ENCODE data around the gene DSCAM. TPM values are rescaled to one million over a fixed set of nuclear protein-coding genes. Genes with fewer than 3 reads are reported as not detected.

Gene DSCAM
- total and polyA plus RNA-seq, 2 donors (not counting 3 experiments of a cell fraction or from before 2014, with no cell fraction given), result not detected

DNA sequence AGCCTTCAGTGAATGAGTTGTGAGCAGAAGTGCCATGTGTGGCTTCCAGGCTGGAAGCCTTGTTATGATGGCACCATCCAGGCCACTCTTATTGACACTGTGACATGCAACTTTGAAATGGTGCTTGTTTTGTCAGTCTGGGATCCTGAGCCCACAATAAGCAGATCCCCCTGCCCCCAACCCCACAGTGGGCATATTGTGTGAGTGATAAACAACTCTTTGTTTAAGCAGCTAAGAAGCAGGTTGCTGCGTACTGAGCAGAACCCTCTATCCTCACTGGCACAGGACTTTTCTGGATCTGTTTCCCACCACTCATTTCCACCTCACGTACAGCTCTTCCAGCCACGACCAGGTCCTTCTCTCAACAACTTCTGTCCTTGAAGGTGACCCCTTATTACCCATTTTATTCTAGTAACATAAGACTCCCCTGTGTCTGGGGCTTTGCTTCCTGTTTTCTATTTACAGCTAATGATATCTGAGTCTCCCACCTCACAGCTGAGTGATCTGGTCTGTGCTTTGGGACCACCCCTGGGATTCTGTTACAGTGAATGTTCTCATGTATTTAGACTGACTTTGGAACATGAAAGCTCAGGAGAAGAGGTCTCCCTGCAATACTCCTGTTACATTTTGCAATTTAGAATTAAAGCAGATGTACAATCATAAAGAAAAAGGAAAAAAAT, 604.2 kb downstream of the DSCAM start:
- Histone ChIP-seq H3K27ac (ENCODE audit: insufficient read depth, low read depth, low read length) (no peak overlapping the region), H3K4me1 (ENCODE audit: control insufficient read depth, extremely low read depth, insufficient read depth, low read length) (no peaks in the 10 kb centered on the region), H3K9me3 (replicated peaks; ENCODE audit: control insufficient read depth, insufficient read depth, low read length) (peaks cover 2% of the 10 kb centered on the region), H2AFZ (ENCODE audit: low read depth, low read length) (no peak overlapping the region), H3K9ac (replicated peaks; ENCODE audit: extremely low read depth, insufficient read depth, low read length) (no peak overlapping the region), H3K4me2 (ENCODE audit: insufficient read depth, low read length) (no peak overlapping the region), H4K20me1 (replicated peaks; ENCODE audit: control insufficient read depth, extremely low read depth, insufficient read depth, low read length) (no peaks in the 10 kb centered on the region), H3K36me3 (ENCODE audit: control insufficient read depth in 2 of 2, extremely low read depth in 1 of 2, insufficient read depth in 2 of 2, low read length in 2 of 2) (no peaks in the 10 kb centered on the region), H3K79me2 (ENCODE audit: control insufficient read depth, insufficient read depth, low read length) (no peaks in the 10 kb centered on the region), H3K27me3 (ENCODE audit: control insufficient read depth in 2 of 2, insufficient read depth in 2 of 2, low read length in 2 of 2) (no peaks in the 10 kb centered on the region), H3K4me3 (replicated peaks in 1 of 3; ENCODE audit: insufficient read depth in 1 of 3, low read depth in 1 of 3, low read length in 3 of 3) (no peak overlapping the region), H3K9me1 (replicated peaks; ENCODE audit: control insufficient read depth, extremely low read depth, insufficient read depth, low read length) (no peaks in the 10 kb centered on the region)
- dilution Hi-C loops (cut with MboI; ENCODE audit: extremely low pct_ligation_motif_present, low sequenced_read_pairs) (no loop called here), intact Hi-C loops (cut with micrococcal nuclease) (no loop called here)
- FAIRE-seq, result no peak
- DNase-seq (ENCODE audit: low read depth, low spot score), result no peak
- BruUV-seq (replicated peaks), result no TSS peak
- CTCF ChIA-PET, result no interaction called here
- POLR2A ChIA-PET, result no interaction called here
- TF ChIP-seq MYC (IDR thresholded peaks at IDR 0.05; ENCODE audit: low read depth, low read length), result no peak
- TF ChIP-seq, protein P1, sequence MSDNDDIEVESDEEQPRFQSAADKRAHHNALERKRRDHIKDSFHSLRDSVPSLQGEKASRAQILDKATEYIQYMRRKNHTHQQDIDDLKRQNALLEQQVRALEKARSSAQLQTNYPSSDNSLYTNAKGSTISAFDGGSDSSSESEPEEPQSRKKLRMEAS (IDR thresholded peaks at IDR 0.05; ENCODE audit: insufficient read depth, insufficient read length), result no peak
- TF ChIP-seq POLR2A (IDR thresholded peaks at IDR 0.05; ENCODE audit: low read depth, low read length), result no peak
- no peak for TF ChIP-seq FOS (IDR thresholded peaks at IDR 0.05; ENCODE audit: borderline replicate concordance, insufficient read depth, low read length)
- no peak for TF ChIP-seq POLR2AphosphoS5 (IDR thresholded peaks at IDR 0.05; ENCODE audit: insufficient read depth, low read depth, low read length)
- no peak for TF ChIP-seq GATA2 (IDR thresholded peaks at IDR 0.05; ENCODE audit: insufficient read depth, insufficient read length, low read depth, low read length)
- no peak for TF ChIP-seq JUN (IDR thresholded peaks at IDR 0.05; ENCODE audit: borderline replicate concordance, insufficient read depth, insufficient read length, low read depth)
- TF ChIP-seq EZH2 (IDR thresholded peaks at IDR 0.05; ENCODE audit: borderline replicate concordance, low read depth, low read length, severe bottlenecking), result no peak

DNA sequence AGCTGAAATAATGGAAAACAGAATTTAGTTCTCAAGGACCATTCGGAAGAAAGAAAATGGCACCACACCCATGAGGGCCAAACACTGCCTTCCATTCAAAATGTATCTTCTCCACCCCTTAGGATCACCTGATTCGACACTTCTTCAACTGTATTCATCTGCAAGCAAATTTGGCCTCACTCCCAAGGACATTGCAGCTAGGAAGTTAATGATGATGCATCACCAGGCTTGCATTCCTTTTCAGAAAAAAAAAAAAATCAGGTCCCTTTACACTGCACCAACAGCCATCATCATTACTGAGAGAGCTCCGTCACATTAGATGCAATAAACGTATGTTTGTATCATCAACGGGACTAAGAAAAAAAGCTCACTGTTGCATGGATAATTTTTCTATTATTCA, 611.4 kb downstream of the DSCAM start:
- Histone ChIP-seq H3K36me3 (ENCODE audit: control insufficient read depth in 2 of 2, extremely low read depth in 1 of 2, insufficient read depth in 2 of 2, low read length in 2 of 2) (no peaks in the 10 kb centered on the region), H3K4me2 (ENCODE audit: insufficient read depth, low read length) (no peak overlapping the region), H3K9ac (replicated peaks; ENCODE audit: extremely low read depth, insufficient read depth, low read length) (no peak overlapping the region), H3K4me3 (replicated peaks in 1 of 3; ENCODE audit: insufficient read depth in 1 of 3, low read depth in 1 of 3, low read length in 3 of 3) (no peak overlapping the region), H4K20me1 (replicated peaks; ENCODE audit: control insufficient read depth, extremely low read depth, insufficient read depth, low read length) (no peaks in the 10 kb centered on the region), H3K27ac (ENCODE audit: insufficient read depth, low read depth, low read length) (no peak overlapping the region), H3K27me3 (ENCODE audit: control insufficient read depth in 2 of 2, insufficient read depth in 2 of 2, low read length in 2 of 2) (no peaks in the 10 kb centered on the region), H2AFZ (ENCODE audit: low read depth, low read length) (no peak overlapping the region), H3K9me3 (replicated peaks; ENCODE audit: control insufficient read depth, insufficient read depth, low read length) (peaks cover 8% of the 10 kb centered on the region), H3K4me1 (ENCODE audit: control insufficient read depth, extremely low read depth, insufficient read depth, low read length) (no peaks in the 10 kb centered on the region), H3K79me2 (ENCODE audit: control insufficient read depth, insufficient read depth, low read length) (no peaks in the 10 kb centered on the region), H3K9me1 (replicated peaks; ENCODE audit: control insufficient read depth, extremely low read depth, insufficient read depth, low read length) (no peaks in the 10 kb centered on the region)
- dilution Hi-C loops (cut with MboI; ENCODE audit: extremely low pct_ligation_motif_present, low sequenced_read_pairs) (no loop called here), intact Hi-C loops (cut with micrococcal nuclease) (no loop called here)
- FAIRE-seq (no peak), DNase-seq (ENCODE audit: low read depth, low spot score) (no peak)
- BruUV-seq (replicated peaks), result no TSS peak
- TF ChIP-seq, protein P2, sequence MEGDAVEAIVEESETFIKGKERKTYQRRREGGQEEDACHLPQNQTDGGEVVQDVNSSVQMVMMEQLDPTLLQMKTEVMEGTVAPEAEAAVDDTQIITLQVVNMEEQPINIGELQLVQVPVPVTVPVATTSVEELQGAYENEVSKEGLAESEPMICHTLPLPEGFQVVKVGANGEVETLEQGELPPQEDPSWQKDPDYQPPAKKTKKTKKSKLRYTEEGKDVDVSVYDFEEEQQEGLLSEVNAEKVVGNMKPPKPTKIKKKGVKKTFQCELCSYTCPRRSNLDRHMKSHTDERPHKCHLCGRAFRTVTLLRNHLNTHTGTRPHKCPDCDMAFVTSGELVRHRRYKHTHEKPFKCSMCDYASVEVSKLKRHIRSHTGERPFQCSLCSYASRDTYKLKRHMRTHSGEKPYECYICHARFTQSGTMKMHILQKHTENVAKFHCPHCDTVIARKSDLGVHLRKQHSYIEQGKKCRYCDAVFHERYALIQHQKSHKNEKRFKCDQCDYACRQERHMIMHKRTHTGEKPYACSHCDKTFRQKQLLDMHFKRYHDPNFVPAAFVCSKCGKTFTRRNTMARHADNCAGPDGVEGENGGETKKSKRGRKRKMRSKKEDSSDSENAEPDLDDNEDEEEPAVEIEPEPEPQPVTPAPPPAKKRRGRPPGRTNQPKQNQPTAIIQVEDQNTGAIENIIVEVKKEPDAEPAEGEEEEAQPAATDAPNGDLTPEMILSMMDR (IDR thresholded peaks at IDR 0.05; ENCODE audit: extremely low read depth in 1 of 2, insufficient read depth in 1 of 2, low read depth in 1 of 2, low read length in 2 of 2), result no peak
- TF ChIP-seq GATA2 (IDR thresholded peaks at IDR 0.05; ENCODE audit: insufficient read depth, insufficient read length, low read depth, low read length) (no peak), EZH2 (IDR thresholded peaks at IDR 0.05; ENCODE audit: borderline replicate concordance, low read depth, low read length, severe bottlenecking) (no peak), MYC (IDR thresholded peaks at IDR 0.05; ENCODE audit: low read depth, low read length) (no peak), JUN (IDR thresholded peaks at IDR 0.05; ENCODE audit: borderline replicate concordance, insufficient read depth, insufficient read length, low read depth) (no peak), FOS (IDR thresholded peaks at IDR 0.05; ENCODE audit: borderline replicate concordance, insufficient read depth, low read length) (no peak), POLR2AphosphoS5 (IDR thresholded peaks at IDR 0.05; ENCODE audit: insufficient read depth, low read depth, low read length) (no peak), POLR2A (IDR thresholded peaks at IDR 0.05; ENCODE audit: low read depth, low read length) (no peak)
- TF ChIP-seq, protein P1 (IDR thresholded peaks at IDR 0.05; ENCODE audit: insufficient read depth, insufficient read length), result no peak
- ChIA-PET CTCF (no interaction called here), POLR2A (no interaction called here)
